Stimulated activated CD8-positive, alpha-beta memory T cell treated with anti-CD3 and anti-CD28 coated beads, Interleukin-7, amount 100 ng/mL, for 4 hours (primary cell): ENCODE measurements around the gene RABGGTA.

ENCODE experiments used
- DNase-seq, 2 donors: peaks; one replicate each; pipeline ENCODE4 v3.0.0-alpha.2; 2020; ENCODE audit warnings: low read depth in 2 of 2

RABGGTA gene

DNA sequence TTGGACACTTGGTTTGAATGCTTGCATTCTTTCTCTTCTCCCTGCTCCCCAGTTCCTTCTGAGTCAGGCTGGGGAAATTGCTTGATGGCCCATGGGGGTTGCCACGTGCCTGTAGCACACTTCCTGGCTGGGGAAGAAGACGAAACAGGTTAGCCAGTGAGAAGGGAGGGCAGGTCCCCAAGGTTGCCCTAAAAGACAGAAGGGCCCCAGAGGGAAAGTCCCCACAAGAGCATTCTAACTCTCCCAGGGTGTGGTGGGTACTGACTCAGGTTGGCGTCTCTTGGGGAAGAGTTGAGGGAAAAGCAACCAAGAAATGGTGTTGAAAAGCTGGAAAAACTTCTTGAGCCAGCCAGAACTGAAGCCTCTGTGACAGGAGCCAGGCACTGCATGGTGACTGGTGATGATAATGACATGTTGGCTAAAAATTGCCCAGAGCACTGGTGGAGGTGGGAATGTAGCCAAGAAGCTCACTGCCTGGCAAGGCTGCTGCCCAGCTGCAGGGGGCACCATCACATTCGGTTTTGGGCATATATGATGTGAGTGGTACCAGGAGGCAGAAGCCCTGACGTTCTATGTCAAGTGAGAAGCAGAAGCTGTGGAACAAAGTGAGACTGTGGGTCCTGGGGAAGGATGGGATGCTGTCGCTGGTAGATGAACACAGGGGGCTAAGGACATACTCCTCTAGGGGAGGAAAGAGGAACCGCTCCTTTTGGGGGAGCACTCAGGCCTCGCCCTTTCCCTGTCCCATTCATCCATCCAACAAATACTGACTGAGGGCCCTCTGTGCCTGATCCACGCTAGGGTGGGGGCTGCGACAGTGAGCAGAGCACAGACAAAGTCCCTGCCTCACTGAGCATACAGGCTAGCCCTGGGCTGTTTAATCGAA is 8.1 kb upstream of the RABGGTA start:
- DNase-seq: peak in 1 of 2 donors; percentile 17

GRCh38 chr14:24278424-24278823 is 7.0 kb upstream of the RABGGTA start:
- no peak for DNase-seq

GRCh38 chr14:24277606-24278321 is 6.4 kb upstream of the RABGGTA start:
- no peak for DNase-seq

GRCh38 chr14:24277071-24277470 is 5.7 kb upstream of the RABGGTA start:
- DNase-seq: no peak

GRCh38 chr14:24274101-24274543 is 2.7 kb upstream of the RABGGTA start:
- DNase-seq: peak in 1 of 2 donors; percentile 20

GRCh38 chr14:24273422-24273998 is 2.1 kb upstream of the RABGGTA start:
- no peak for DNase-seq

GRCh38 chr14:24272467-24272866 is 1.1 kb upstream of the RABGGTA start:
- no peak for DNase-seq

DNA sequence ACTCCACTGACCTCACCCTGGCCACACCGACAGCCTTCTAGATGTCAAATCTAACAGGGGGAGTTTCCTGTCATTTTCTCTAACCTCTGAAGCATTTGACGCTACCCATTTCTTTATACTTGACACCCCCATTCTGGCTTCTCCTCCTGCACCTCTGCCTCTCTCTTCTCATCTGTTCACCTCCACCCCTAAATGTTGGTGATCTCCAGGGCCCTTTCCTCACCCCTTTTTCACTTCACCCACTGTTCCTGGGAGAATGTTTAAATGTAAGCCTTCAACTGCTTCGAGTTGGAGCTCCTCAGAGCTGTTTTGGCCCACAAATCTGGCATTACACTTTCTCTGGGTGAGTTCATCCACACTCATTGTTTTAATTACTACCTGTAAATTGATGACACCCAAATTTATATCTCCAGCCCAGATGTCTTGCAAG is 452 bp upstream of the RABGGTA start:
- DNase-seq: no peak

DNA sequence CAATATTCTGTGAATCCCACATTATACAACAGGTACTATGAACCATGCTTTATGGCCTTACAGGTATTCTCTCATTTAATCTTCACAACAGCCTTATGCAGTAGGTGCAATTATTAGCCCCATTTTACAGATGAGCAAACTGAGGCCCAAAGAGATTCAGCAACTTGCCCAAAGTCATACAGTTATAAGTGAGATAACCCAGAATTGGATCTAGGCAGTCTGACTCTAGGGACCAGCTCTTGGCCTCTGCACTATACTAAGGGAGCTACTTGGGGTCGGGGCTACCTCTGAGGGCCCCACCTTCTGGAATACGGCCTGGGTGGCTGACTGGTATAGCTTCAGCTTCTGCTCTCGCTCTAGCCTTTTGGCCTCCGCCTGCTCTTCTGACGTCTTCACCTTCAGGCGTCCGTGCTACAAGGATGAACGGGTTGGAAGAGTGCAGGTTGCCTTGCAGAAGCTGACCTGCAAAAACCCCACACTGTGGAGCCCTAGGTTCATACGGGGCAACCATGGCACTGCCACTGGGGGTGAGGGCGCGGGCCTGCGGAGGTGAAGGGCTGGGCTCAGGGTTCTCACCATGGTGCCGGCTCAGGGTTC is 762 bp downstream of the RABGGTA start:
- no peak for DNase-seq

DNA sequence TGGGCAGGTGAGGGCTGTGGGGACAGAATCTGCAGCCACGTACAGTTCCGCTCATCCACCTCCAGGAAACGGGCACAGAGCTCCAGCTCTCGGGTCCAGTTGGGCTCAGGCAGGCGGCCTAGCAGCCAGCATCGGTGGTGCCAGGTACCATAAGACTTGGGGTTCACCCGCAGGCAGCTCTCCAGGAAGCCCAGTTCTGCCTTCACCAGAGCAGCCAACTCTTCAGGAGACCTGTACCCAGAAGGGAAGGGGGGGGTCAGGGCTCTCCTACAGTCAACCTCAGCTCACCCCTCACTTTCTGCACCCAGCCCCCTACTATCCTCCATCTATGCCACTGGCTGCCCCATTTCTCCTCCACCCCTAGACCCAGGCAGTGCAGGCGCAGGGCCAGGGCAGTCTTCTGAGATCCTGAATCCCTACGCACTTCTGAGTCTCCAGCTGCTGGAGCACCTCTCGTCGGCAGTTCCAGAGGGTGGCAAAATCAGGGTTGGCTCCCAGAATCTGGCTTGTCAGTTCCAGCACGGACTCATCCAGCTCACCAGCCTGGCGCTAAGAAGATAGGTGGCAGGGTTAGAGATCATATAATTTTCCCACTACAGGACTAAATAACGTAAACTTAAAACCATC is 1.4 kb downstream of the RABGGTA start:
- no peak for DNase-seq

- no peak for DNase-seq
Measured at GRCh38 chr14:24269368-24269767, 2.0 kb downstream of the RABGGTA start.

DNA sequence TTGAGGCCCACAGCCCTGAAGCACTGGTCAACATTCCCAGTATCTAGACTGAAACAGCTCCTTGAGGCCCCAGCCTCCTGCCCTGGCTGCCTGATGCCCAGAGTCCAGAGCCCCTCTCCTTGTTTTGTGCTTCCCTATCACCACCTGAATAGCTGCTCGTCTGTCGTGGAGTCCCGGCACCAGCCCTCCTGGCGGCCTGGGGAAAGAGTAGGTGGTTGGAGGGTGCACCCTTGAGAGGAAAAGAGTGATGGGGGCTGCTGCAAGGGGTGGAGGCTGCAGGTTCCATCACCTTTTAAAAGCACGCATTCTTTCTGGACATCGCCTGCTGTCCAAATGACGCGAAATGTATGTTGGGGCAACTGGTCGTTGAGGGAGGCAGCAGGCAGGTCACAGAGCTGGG is 3.2 kb downstream of the RABGGTA start:
- no peak for DNase-seq

DNA sequence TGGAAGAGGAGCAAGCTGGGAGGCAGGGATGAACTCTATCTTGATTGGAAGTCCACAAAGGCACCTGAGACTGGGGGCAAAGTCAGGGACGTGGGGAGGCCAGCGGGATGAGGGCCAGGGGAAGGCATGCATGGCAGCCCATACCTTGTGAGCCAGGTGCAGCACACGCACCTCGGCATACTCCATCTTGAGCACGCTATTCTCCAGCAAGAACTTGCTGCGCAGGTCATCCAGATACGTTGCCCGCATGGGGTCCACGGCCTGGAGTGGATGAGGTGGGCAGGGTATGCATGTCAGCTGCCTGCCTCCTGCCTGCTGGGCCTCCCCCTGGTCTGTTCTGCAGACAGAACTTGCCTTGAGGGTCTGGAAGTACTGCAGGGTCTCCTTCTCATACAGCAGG is 3.9 kb downstream of the RABGGTA start:
- no peak for DNase-seq

- DNase-seq: no peak
Measured at GRCh38 chr14:24266344-24267244, 4.8 kb downstream of the RABGGTA start.

DNA sequence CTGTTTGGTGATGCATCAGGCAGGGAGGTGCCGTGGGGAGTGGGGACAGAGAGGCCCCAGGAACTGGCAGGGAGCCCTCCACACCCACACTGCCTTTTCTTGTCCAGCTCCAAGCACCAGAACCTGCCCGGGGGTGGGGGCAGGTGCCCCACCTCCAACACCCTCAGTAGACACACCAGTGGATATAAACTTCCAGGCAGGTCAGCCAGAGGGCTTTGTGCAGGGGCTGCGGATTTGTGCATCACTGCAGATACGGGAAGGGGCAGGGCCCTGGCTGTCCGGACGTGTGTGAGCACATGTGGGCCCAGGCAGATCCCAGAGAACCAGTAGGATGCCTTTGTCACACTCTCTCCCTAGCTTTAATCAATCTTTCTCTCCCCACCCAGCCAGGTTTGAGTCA is 7.1 kb downstream of the RABGGTA start:
- DNase-seq: no peak

- no peak for DNase-seq
Measured at GRCh38 chr14:24263848-24264247, 7.5 kb downstream of the RABGGTA start.

DNA sequence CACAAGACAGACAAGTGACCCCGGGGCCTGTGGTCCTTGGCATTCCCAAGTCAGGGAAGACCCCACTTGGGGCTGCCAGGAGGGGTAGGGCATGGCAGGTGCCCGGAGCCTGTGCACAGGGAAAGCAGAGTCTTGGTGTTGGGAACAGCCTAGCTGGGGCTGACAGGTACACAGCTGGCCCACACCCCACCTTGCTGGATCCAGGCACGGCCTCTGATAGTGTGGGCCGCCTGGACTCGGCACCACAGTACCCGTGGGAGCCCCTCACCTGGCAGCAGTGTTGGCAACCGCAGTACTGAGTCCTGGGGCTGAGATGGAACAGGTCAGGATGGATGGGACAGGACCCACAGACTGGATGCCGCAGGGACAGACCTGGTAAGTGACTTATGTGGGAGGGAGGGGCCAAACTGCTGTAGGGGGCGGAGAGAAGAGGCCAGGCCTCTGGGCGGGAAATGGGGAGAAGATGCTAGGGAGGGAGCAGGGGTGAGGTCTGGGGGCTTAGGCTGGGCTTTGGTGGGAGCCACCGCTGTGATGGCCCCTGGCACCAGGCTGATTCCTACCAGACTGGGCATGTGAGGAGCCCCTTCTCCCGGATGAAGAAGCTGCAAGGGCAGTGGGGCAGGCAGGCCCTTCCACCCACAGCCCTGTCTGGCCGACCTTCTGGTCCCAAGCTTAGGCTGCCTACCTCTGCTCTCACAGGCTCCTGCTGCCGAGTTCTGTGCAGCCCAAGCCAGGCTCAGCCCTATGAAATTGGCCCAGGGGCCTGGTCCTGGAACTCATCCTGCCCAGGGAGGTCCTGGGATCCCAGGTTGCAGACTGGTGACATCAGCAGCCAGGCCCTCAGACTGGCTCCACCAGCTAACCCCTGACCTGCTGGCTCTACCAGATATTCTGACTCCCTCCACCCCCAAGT is 8.3 kb downstream of the RABGGTA start, which contains the start of gene TGM1:
Gene TGM1, minus strand, starts transcription at position 357 of the 913 bp plus-strand sequence. CDS start 825 bp downstream, outside the sequence.
- no peak for DNase-seq

- no peak for DNase-seq
Measured at GRCh38 chr14:24261969-24262327, 9.4 kb downstream of the RABGGTA start.

- no peak for DNase-seq
Measured at GRCh38 chr14:24261256-24261968, 10.0 kb downstream of the RABGGTA start.
